HEK293T (cell line): ENCODE measurements around the gene AP1M2.
"Not testable (repeated sequence)": the region's sequence is repeated elsewhere in the genome, so short reads cannot be mapped to it uniquely, and the experiment has no call there.

Experiments
- CTCF ChIA-PET: fragments of 350-600 bp; formaldehyde crosslinking; extraction: SDS; loops from one replicate; lab custom pipeline; 2021; ENCODE audit warnings: antibody characterized with exemption, inconsistent platforms; lab: Yijun Ruan, JAX
- POLR2A ChIA-PET: fragments of 350-600 bp; formaldehyde crosslinking; extraction: SDS; loops from one replicate; lab custom pipeline; 2020; ENCODE audit warnings: antibody characterized with exemption, inconsistent platforms; lab: Yijun Ruan, JAX
- DNase-seq: peaks from one replicate; pipeline ENCODE4 v3.0.0; 2012; ENCODE audit warnings: mixed read lengths; ENCODE audit errors: extremely low spot score
- ARNT ChIP-seq: fragments of 450-650 bp; IDR thresholded peaks from 2 replicates; pipeline ENCODE4 v1.6.1; 2017; ENCODE audit warnings: mild to moderate bottlenecking
- BHLHE40 ChIP-seq: fragments of 450-650 bp; IDR thresholded peaks from 2 replicates; pipeline ENCODE4 v1.6.1; 2016; ENCODE audit warnings: mild to moderate bottlenecking, moderate library complexity, borderline replicate concordance
- CTBP1 ChIP-seq: fragments of 450-650 bp; IDR thresholded peaks from 2 replicates; pipeline ENCODE4 v1.6.1; 2016; ENCODE audit warnings: borderline replicate concordance
- ELF4 ChIP-seq: fragments of 450-650 bp; IDR thresholded peaks from 2 replicates; pipeline ENCODE4 v1.6.1; 2017; ENCODE audit warnings: antibody characterized with exemption
- FOXA1 ChIP-seq: fragments of 450-650 bp; IDR thresholded peaks from 2 replicates; pipeline ENCODE4 v1.6.1; 2016; ENCODE audit warnings: mild to moderate bottlenecking
- FOXK2 ChIP-seq: fragments of 450-650 bp; IDR thresholded peaks from 2 replicates; pipeline ENCODE4 v1.6.1; 2016; ENCODE audit warnings: mild to moderate bottlenecking
- FOXM1 ChIP-seq: fragments of 450-650 bp; IDR thresholded peaks from 2 replicates; pipeline ENCODE4 v1.6.1; 2017; ENCODE audit warnings: mild to moderate bottlenecking, borderline replicate concordance
- HDGF ChIP-seq: fragments of 450-650 bp; IDR thresholded peaks from 2 replicates; pipeline ENCODE4 v1.6.1; 2017; ENCODE audit warnings: antibody characterized with exemption, borderline replicate concordance
- L3MBTL2 ChIP-seq: fragments of 450-650 bp; conservative IDR thresholded peaks from 2 replicates; pipeline ENCODE4 v1.6.1; 2016; ENCODE audit warnings: mild to moderate bottlenecking
- LEF1 ChIP-seq: fragments of 450-650 bp; IDR thresholded peaks from 2 replicates; pipeline ENCODE4 v1.6.1; 2017; ENCODE audit warnings: mild to moderate bottlenecking, borderline replicate concordance
- NFRKB ChIP-seq: fragments of 450-650 bp; IDR thresholded peaks from 2 replicates; pipeline ENCODE4 v1.6.1; 2016; ENCODE audit warnings: mild to moderate bottlenecking, moderate library complexity
- PKNOX1 ChIP-seq: fragments of 450-650 bp; IDR thresholded peaks from 2 replicates; pipeline ENCODE4 v1.6.1; 2016
- SP1 ChIP-seq: fragments of 450-650 bp; IDR thresholded peaks from 2 replicates; pipeline ENCODE4 v1.6.1; 2017
- SUZ12 ChIP-seq: fragments of 450-650 bp; IDR thresholded peaks from 2 replicates; pipeline ENCODE4 v1.6.1; 2016; ENCODE audit warnings: mild to moderate bottlenecking
- TARDBP ChIP-seq: fragments of 450-650 bp; IDR thresholded peaks from 2 replicates; pipeline ENCODE4 v1.6.1; 2016
- ZNF384 ChIP-seq: fragments of 450-650 bp; IDR thresholded peaks from 2 replicates; pipeline ENCODE4 v1.6.1; 2016

AP1M2 gene

GRCh38 chr19:10580979-10581631, 6.0 kb downstream of the AP1M2 start:
- no peak for TF ChIP-seq TARDBP
- TF ChIP-seq L3MBTL2: peak; percentile 84
- TF ChIP-seq ZNF384: no peak
- no peak for TF ChIP-seq HDGF
- POLR2A ChIA-PET: interaction anchor here (0.7 to 1.9 kb wide), 5 partner anchors 60 to 119 kb away, joined by 3 to 11 read pairs (median 5); no protein-coding TSS in a partner anchor
- peak; percentile 82 for DNase-seq
- CTCF ChIA-PET: interaction anchor here (0.6 to 5.4 kb wide), 25 partner anchors 9 to 293 kb away, joined by 3 to 149 read pairs (median 4); partner anchors contain the start of gene QTRT1

DNA sequence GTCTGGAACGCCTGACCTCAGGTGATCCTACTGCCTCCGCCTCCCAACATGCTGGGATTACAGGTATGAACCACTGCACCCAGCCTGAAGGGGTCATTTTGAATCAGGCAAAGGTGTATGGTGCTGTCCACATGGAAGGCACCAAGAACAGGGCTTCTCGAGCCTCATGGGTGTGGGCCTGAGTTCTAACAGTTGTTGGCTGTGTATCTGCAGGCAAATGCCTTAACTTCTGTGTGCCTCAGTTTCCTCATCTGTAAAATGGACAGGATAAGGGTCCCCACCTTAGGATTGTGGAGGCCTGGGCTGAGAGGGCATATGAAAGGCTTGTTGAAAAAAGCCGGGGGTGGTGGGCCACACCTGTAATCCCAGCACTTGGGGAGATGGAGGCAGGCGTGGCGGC, 9.2 kb downstream of the AP1M2 start:
- ChIA-PET POLR2A (no interaction called here), CTCF (interaction anchor here (0.8 kb wide), 1 partner anchor 121 kb away, joined by 3 read pairs; no protein-coding TSS in a partner anchor)
- TF ChIP-seq FOXK2 (no peak), ARNT (no peak), LEF1 (no peak), PKNOX1 (no peak), CTBP1 (no peak)
- DNase-seq: no peak

DNA sequence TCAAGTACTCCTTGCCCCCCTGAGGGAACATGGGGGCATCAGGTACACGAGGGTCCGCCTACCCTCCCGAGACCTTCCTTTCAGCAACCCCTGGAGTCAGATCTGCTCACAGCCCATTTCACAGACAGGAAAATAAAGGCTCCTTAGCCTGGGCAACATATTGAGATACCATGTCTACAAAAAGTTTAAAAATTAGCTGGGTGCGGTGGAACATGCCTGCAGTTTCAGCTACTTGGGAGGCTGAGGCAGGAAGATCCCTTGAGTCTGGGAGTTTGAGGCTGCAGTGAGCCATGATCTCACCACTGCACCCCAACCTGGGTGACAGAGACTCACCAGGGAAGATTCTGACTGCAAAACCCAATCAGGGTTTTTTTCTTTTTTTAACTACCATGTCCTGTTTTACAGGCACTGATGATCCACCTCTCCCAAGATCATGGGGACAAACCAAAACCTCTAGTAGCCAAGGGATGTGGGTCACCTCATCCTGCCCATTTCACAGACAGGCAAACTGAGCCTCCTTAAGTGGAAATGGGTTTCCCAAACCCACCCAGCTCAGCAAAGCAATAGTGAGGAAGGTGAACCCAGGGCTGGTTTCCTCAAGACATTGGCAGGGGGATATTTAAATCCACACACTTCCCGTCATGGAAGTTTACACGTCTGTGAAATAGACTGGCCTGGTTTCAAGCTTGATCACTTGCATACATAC, 11.9 kb downstream of the AP1M2 start:
- POLR2A ChIA-PET: no interaction called here
- DNase-seq: no peak
- CTCF ChIA-PET: no interaction called here
- peak; percentile 20; the same call in 1 of the 2 replicates for TF ChIP-seq ZNF384
- no peak for TF ChIP-seq FOXM1

DNA sequence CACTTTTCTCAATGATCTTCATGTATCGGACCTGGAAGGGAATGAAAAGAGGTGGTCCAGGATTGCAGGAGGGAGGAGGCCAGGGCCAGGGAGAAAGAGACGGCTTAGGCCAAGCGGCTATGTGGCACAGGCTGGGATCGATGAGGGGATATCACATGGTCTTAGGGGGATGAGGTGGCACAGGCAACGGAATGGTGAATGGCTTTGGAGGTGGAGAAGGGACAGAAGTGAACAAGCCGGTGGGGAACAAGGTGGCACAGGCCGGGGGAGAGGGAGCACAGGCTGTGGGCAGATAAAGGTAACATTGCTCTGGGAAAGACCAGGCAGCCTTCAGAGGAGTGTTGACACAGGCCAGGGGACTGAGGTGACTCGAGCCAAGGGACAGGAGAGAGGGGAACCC, 12.7 kb downstream of the AP1M2 start:
- POLR2A ChIA-PET: no interaction called here
- TF ChIP-seq PKNOX1: no peak
- TF ChIP-seq NFRKB: no peak
- TF ChIP-seq ZNF384: no peak
- no peak for TF ChIP-seq L3MBTL2
- no peak for TF ChIP-seq ELF4
- no peak for TF ChIP-seq BHLHE40
- TF ChIP-seq FOXA1: no peak
- no peak for TF ChIP-seq SP1
- no peak for TF ChIP-seq FOXM1
- TF ChIP-seq CTBP1: no peak
- no peak for TF ChIP-seq FOXK2
- no peak for TF ChIP-seq HDGF
- TF ChIP-seq SUZ12: no peak
- TF ChIP-seq LEF1: no peak
- TF ChIP-seq TARDBP: no peak
- TF ChIP-seq ARNT: no peak
- no peak for DNase-seq
- CTCF ChIA-PET: no interaction called here

DNA sequence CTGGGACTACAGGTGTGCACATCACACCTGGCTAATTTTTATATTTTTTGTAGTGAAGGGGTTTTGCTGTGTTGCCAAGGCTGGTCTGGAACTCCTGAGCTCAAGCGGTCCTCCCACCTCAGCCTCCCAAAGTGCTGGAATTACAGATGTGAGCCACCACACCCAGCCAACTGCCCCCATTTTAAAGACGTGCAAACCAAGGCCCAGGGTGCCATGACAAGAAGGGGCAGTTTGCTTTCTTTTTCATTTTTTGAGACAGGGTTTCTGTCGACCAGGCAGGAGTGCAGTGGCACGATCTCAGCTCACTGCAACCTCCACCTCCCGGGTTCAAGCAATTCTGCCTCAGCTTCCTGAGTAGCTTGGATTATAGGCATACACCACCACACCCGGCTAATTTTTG, 13.3 kb downstream of the AP1M2 start:
- CTCF ChIA-PET: interaction anchor here (0.6 kb wide), 2 partner anchors 21 to 47 kb away, joined by 4 read pairs; no protein-coding TSS in a partner anchor
- DNase-seq, POLR2A ChIA-PET: not testable (repeated sequence)

DNA sequence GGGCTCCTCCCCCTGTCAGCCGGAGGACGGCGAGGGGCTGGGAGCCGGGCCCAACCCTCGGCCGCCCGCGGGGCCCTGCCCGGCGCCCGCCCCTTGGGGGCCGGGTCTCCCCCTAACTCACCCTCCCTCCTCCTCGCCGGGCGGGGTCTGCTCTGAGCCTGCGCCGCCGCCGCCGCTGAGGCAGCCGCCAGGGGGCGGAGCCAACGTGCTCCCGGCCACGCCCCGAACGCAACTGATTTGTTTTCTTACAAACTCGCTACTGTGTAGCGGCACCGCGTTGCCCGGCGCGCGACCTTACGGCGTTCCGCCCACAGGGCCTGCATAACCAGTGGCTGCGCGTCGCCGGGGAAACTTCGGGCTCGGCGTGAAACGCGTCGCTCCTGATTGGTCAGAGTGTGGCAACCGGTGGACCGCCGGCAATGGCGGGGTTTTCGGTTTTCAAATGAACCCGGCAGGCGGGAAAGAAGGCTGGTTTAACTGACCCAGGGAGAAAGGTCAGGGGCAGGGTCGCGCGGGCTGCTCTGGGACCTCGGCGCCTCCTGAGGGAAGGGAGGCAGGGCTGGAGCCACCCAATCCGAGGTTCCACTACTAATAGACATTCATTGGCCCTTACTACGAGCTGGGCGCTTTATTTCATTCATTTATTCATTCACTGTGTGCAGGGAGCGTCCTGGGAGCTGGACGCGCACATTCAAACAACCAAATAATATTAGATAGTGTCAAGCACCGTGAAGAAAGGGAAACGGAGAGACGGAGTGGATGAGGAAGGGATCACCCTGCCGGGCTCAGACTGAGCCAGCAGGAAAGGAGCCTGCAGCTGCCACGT, 18.1 kb downstream of the AP1M2 start, which contains the start of gene CDKN2D:
Gene CDKN2D, minus strand, starts transcription at position 154 of the 826 bp plus-strand sequence. CDS start 326 bp downstream, outside the sequence.
- ChIA-PET POLR2A (interaction anchor here (0.6 to 3.8 kb wide), 9 partner anchors 16 to 267 kb away, joined by 3 to 20 read pairs (median 4); partner anchors contain the start of genes QTRT1, S1PR5 and TMED1), CTCF (interaction anchor here (0.6 to 1.6 kb wide), 7 partner anchors 12 to 108 kb away, joined by 3 to 4 read pairs (median 3); no protein-coding TSS in a partner anchor)
- TF ChIP-seq HDGF (0 out of 2 replicates have a peak, but pooled peaks have one; percentile 11), L3MBTL2 (peak; percentile 93), ZNF384 (no peak), FOXM1 (peak; percentile 93; the same call in 1 of the 2 replicates), TARDBP (no peak)

More for the DNA sequence above, 18.1 kb downstream of the AP1M2 start, which contains the start of gene CDKN2D:
- peak; percentile 83 for DNase-seq
